ENCODE results near the gene MRPL36. TPM values are rescaled to one million over a fixed set of nuclear protein-coding genes. Genes with fewer than 3 reads are reported as not detected.

The MRPL36 gene
- total RNA-seq, 1 donor from 2014 or later = 65.5 TPM

GRCh38 chr5:1777281-1778137 lies 22.1 kb downstream of the MRPL36 start:
- ATAC-seq (ENCODE audit: poor library complexity) (no peak), DNase-seq (peak; percentile 26)
- intact Hi-C loops (cut with DNase I) = no loop called here

- intact Hi-C loops (cut with DNase I) = no loop called here
- DNase-seq (no peak), ATAC-seq (ENCODE audit: poor library complexity) (no peak)
Observed at GRCh38 chr5:1776831-1777230, 22.8 kb downstream of the MRPL36 start.

- intact Hi-C loops (cut with DNase I) = no loop called here
- no peak for DNase-seq
- peak; percentile 52 for ATAC-seq (ENCODE audit: poor library complexity)
Observed at GRCh38 chr5:1772634-1773033, 27.0 kb downstream of the MRPL36 start.

GRCh38 chr5:1771149-1772065 lies 28.2 kb downstream of the MRPL36 start:
- DNase-seq (peak; percentile 16), ATAC-seq (ENCODE audit: poor library complexity) (no peak)
- intact Hi-C loops (cut with DNase I) = no loop called here

GRCh38 chr5:1770443-1770802 lies 29.2 kb downstream of the MRPL36 start:
- DNase-seq (peak; percentile 46), ATAC-seq (ENCODE audit: poor library complexity) (peak; percentile 82)
- intact Hi-C loops (cut with DNase I) = no loop called here

GRCh38 chr5:1769752-1770442 lies 29.7 kb downstream of the MRPL36 start:
- ATAC-seq (ENCODE audit: poor library complexity) (no peak), DNase-seq (peak; percentile 34)
- intact Hi-C loops (cut with DNase I) = no loop called here

DNA sequence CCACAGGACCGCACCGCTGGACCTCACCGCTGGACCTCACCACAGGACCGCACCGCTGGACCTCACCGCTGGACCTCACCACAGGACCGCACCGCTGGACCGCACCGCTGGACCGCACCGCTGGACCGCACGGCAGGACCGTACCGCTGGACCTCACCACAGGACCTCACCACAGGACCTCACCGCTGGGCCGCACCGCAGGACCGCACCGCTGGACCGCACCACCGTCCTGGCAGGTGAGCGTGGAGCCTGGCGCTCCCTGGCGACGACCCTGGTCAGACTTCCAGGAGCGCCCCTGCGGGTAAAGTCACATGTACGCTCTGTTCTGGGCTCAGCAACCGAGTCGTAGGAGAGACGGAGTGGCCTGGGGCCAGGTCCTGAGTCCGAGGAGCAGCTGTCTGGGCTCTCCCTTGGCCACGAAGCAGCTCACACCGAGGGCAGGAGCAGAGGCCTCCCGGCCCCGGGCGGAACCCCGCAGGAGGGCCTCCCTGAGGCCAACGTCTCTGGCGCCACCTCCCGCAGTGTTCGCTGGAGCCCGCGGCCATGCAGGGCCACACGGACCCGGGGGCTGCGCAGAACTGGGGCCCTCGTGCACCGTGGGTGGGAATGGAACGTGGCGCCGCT lies 30.5 kb downstream of the MRPL36 start:
- intact Hi-C loops (cut with DNase I) = no loop called here
- no peak for ATAC-seq (ENCODE audit: poor library complexity)
- DNase-seq = peak; percentile 24

DNA sequence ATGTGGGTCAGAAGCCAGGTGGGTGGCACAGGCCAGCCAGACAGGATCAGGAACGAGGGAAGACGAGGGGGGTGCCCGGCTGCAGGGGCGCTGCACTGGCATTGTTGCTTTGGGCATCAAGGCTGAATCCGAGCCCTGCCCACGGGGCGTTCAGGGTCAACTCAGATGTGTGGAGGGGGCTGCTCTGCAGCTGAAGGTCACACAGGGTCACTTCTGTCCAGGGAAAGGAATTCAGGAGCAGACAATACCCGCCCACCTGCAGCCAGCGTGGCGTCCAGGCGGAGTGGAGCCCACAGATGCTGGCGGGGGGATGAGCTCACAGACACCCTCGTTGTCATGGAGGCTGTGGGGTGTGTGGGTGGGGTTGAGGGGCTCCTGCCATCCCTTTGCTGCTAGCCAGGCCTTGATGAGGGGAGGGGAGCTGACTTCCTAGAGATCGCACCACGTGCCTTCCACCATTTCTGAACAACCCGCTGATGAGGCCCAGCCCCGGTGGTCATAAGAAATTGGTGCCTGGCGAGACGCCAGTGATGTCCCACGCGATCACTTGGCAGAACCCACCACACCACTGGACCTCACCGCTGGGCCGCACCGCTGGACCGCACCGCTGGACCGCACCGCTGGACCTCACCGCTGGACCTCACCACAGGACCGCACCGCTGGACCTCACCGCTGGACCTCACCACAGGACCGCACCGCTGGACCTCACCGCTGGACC lies 31.2 kb downstream of the MRPL36 start:
- intact Hi-C loops (cut with DNase I) = no loop called here
- DNase-seq (peak; percentile 33), ATAC-seq (ENCODE audit: poor library complexity) (no peak)

GRCh38 chr5:1767524-1768282 lies 31.9 kb downstream of the MRPL36 start:
- ATAC-seq (ENCODE audit: poor library complexity) (no peak), DNase-seq (peak; percentile 6)
- intact Hi-C loops (cut with DNase I) = no loop called here

GRCh38 chr5:1765880-1766235 lies 33.8 kb downstream of the MRPL36 start:
- ATAC-seq (ENCODE audit: poor library complexity) = no peak
- DNase-seq = no peak
- intact Hi-C loops (cut with DNase I) = no loop called here

DNA sequence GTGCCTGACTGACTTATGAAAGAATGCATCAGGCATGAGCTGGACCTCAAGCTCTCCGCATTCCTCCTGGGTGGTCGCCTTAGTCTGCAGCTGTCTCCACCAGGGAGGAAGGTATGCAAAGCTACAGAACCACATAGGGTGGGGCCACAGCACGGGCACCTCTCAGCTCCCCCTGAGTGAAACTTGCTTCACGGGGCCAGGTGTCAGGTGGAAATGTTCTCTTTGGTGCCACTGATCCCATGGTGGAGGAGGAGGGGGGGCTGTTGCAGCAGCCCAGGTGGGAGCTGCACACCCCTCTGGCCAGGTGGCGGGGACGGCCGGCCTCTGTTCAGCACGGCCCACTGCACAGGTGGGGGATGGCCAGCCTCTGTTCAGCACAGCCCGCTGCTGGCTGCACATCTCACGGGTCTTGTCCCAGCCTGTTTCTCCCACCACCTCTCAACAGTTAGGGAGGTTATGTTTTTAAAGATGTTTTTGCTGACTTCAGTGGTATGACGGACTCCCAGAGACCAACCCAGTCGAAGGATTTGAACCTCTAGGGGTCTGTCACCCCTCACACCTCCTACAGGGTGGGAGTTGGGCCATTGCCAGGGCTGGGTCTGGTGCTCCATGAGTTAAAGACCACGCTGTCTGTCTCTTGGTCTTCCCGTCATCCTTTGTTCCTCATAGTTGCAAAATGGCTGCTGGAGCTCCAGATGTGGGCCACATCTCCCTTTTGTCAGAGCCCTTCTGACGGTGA lies 34.3 kb downstream of the MRPL36 start:
- intact Hi-C loops (cut with DNase I) = no loop called here
- ATAC-seq (ENCODE audit: poor library complexity) (no peak), DNase-seq (peak; percentile 21)

DNA sequence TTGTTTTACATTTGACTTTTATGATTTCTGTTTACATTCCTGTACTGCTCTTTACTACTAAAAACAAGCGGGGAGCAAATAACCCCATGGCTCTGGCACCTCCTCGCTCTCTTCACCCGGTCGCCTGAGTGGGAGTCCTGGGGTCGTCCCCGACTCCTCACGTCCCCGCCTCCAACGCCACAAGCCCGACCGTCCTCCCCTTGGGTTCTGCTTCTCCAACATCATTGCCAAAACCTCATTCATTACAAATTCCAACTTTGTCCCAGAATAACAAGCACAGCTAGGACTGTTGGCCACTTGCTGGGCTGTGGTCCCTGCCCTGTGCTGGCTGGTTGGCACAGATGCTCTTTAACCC lies 35.1 kb downstream of the MRPL36 start:
- ATAC-seq (ENCODE audit: poor library complexity) (no peak), DNase-seq (peak; percentile 8)
- intact Hi-C loops (cut with DNase I) = loop anchor here (5.0 kb wide), 1 partner anchor 388 kb away; no protein-coding TSS in a partner anchor

DNA sequence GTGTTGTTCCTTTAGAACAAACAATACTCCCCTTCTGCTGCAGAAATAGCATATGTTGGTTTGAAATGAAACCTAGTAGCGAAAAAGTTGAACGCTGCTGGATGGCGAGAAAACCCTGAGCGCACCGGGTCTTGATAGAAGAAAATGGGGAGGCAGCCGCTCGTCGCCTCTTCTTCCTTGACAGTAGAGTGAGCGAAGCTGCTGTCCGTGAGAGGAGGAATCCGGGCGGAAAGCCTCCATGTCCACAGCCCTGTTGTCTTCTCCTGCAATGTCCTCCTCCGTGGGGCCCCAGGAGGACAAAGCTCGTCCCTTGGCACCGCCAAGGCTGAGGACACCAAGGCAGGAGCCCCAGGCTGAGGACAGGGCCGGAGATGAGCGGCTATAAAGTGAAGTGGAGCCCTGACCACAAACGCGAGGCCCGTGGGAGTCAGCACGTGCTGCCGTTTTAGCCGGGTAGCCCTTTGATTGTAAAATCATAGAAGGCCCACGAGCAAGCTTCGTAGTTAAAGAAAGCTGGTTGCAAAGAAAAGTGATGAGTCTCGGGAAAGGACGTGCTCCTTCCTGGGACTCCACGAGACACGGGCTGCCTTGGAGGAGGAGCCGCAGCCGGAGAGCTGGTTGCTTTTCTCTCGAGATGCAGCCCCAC lies 35.6 kb downstream of the MRPL36 start:
- peak; percentile 28 for DNase-seq
- no peak for ATAC-seq (ENCODE audit: poor library complexity)
- intact Hi-C loops (cut with DNase I) = loop anchor here (5.0 kb wide), 1 partner anchor 388 kb away; no protein-coding TSS in a partner anchor

DNA sequence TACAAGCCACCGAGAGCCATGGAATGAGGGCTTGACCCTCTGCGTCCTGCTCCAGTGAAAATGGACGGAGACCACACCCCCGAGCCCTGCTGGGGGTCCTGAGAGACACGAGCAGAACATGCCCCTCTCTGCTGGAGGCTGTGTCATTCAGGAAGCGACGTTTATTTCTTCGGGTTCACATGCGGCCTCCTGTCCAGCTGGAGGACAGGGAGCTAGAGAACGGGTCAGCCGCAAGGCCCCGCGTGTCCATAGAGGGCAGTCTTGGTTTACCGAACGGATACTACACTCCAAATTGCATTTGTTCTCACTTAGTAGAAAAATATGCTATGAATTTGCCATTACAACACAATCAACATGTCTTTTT lies 36.1 kb downstream of the MRPL36 start:
- DNase-seq = peak; percentile 58
- intact Hi-C loops (cut with DNase I) = loop anchor here (5.0 kb wide), 1 partner anchor 389 kb away; no protein-coding TSS in a partner anchor
- peak; percentile 79 for ATAC-seq (ENCODE audit: poor library complexity)

DNA sequence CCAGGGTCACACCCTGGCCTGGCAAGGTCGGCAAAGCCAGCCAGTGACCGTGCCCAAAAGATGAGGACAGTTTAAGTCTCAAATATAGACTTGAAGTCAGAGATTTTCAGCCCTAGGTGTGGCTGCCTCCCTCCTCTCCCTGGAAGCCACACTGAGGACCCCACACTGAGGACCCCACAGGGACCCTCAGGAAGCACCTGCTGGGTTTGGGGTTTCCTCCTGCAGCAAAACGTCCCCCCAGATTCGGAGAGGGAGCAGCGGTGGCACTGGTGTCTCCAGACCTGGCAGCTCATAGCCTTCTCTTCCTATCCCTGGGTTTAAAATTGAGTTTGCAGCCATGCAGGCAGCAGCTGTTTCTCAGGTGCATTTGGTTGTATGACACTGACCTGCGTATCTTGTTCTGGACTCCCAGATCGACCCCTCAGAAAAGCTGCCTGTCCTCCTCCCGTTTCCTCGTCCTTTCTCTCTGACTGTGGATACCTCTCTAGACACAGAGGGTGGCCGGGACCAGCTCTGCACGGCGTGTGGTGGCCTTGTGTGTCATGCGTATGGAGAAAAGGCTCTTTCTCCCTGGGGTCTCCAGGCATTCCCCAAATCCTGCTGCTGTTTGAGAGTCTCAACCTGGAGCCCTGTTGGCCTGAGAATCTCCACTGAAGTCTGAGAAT lies 36.6 kb downstream of the MRPL36 start:
- ATAC-seq (ENCODE audit: poor library complexity) (no peak), DNase-seq (peak; percentile 26)
- intact Hi-C loops (cut with DNase I) = loop anchor here (5.0 kb wide), 1 partner anchor 389 kb away; no protein-coding TSS in a partner anchor
